Kidney tubule cell (primary cell): ENCODE measurements around the gene NELFCD.

Source experiments
- DNase-seq: peaks from one replicate; pipeline ENCODE4 v3.0.0-alpha.2; 2018; ENCODE audit warnings: low spot score

Gene NELFCD

DNA sequence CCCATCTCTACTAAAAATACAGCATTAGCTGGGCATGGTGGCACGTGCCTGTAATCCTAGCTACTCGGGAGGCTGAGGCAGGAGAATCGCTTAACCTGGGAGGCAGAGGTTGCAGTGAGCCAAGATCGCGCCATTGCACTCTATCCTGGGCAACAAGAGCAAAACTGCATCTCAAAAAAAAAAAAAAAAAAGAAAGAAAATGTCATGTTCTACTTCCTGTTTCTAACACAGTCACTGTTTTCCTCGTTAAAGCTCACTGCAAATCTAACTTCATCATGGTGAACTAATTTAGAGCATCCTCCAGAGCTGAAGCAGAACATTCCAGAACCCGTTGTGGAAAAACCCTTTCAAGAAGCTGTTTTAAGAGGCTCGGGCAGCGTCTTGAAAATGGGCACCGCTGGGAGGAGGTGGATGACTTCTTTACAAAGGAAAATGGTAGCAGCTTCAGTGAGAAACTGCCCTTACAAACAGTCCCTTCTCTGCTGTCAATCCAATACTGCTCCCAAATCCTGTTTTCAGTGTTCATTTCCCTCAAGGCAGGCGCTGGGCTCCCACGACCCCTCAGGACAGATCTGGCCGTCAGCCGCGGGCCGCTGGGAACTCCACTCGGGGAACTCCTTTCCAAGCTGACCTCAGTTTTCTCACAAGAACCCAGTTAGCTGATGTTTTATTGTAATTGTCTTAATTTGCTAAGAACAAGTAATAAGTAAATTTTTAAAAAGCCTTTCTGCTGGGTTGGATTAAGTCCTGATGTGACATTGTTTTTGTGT, 13.5 kb downstream of the NELFCD start:
- no peak for DNase-seq

DNA sequence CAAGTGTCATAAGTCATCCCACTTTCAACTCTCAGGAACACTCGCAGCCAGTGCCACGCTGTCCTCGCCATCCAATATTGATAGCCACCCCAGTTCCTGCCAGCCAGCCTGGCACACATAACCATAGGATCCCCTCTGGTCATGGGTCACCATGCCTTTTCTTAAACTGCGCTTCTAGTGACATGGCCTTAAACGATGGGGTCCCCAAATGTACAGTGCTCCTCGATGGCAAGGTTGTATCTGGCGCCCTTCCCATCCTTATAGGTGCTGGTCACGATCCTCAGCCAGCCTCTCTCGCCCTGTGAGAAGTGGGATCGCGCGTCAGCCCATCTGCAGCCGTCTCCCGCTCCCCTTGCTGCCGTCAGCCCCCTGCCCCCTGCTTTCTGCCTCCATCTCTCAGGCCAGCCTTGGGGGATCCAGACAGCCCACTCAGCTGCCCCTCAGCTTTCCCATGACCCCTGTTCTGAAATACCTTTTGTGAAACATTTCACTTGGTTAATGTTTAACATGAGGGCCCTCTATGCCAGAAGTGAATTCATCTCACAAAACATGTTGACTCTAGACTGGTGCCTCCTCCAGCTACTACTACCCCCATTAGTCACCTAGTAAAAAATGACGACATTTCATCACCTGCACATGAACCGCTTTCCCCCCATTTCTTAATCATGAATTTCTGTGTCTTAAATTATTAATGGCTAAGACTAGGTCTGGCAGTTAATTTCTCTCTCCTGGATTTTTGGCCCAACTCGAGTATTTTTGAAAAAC, 14.6 kb downstream of the NELFCD start:
- DNase-seq, result peak; percentile 85

DNA sequence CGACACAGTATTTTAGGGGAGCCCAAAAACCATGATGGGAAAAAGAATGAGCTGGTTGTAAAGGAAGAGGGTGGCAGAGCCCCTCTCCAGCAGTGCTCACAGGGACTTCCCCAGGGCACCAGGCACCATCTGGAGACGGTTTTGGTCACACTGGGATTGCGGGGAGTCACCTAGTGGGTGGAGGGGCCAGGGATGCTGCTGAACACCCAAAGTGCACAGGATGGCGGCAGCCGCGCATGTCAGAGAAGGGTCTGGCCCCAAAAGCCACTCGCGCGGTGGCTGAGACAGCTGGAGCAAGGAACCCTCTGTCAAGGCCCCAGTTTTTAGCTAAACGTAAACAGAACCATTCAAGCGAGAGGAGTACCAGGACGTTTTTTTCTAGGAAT, 15.2 kb downstream of the NELFCD start:
- no peak for DNase-seq

DNA sequence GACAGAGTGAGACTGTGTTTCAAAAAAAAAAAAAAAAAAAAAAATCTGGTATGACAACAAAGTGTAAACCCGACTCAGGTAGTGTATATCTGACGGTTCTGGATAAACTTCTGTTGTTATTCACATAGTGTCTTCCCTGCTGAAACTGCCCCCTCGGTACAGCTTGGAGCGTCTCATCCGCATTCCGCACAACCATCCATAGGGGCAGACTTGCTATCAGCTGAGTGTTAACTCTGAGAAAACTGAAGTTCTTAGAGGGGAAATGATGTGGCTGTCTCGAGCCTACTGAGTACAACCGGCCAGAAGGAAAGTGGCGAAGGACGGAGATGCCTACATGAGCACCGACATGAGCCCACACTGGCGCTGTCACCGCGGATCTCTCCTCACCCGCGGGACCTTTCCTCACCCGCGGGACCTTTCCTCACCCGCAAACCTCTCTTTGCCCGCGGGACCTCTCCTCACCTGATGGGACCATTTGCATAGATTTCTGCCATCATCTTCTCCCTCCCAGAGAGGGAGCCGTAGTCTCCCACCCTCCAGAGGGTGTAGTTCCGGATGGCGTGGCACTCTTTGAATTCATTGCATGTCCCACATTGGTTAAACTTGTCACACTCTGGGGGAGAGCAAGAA, 16.2 kb downstream of the NELFCD start:
- no peak for DNase-seq

DNA sequence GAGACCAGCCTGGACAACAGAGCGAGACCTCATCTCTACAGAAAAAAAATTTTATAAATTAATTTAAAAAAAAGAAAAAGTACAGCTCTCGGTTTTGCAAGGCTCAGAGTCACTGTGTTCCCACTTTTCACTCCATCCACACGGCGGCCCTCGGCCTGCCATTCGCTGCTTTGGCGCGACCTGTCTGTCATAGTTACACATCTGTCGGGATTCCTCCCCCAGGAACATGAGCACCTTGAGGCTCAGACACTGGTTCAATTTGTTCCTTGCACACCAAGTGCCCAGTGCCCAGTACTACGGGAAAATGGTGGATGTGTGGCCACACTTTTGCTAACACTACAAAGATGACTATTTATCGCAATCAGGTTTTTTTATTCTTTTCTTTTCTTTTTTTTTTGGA, 17.6 kb downstream of the NELFCD start:
- no peak for DNase-seq

DNA sequence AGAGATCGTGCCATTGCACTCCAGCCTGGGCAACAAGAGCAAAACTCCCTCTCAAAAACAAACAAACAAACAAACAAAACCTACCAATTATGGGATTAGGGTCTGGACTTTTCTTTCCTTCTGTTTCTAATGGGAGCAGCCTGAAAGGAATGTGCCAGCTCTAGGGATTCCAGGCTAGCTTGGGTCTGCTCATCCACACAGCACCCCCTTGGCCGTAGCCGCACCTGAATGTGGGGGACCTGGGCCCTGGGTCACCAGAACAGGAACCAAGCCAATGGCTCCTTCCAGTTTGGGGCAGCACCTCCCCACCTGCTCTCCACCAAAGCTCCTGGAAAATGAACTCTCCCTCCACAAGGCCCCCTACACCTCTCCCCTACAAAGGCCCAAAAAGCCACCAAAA, 19.3 kb downstream of the NELFCD start:
- DNase-seq, result no peak

DNA sequence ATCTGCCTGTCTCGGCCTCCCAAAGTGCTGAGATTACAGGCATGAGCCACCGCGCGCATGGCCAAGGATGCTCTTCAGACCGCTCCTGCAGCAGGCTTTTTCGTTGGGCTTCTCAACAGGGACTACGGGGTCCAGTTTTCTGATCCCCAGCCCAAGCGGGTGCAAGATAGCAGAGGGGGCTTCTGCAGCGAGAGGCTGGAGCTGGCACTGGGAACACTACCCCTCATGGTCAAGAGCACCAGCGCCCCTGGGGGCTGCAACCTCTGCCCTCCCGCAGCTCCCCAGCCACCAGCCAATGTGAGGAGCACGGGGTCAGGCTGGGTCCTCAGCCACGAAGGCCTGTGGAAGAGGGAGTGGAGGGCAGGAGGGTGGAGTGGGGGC, 20.0 kb downstream of the NELFCD start:
- no peak for DNase-seq

DNA sequence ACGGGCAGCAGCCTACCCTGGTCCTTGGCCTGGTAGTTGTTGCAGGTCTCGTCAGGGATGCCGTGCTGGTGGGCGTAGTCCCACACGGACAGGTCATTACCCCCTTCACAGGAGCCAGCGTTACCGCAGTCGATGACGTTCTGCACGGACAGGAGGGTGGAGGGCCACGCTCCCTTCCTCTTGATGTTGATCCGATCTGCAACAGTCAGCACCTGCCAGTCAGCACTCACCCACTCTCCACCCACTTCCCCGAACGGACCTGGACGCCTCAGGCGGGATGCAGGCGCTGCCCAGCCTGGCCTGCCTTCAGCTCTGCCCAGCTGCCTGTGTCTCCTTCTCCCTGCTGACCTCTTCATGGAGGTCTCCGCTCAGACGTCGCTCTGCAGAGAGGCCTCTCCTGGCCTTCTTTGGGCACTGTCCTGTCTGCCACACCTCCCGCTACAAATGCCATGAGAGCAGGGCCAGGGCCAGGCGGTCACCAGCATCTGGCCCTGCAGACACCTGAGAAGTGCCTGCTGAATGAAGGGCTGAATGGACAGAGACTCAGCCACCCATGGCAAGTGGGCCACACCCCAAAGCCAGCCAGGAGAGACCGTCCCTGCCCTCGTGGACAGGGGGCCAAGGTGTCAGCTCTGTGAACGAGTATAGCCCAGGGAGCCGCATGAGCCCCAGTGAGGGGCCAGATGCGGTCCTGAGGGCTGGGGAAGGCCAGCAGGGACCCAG, 20.6 kb downstream of the NELFCD start:
- DNase-seq, result no peak

DNA sequence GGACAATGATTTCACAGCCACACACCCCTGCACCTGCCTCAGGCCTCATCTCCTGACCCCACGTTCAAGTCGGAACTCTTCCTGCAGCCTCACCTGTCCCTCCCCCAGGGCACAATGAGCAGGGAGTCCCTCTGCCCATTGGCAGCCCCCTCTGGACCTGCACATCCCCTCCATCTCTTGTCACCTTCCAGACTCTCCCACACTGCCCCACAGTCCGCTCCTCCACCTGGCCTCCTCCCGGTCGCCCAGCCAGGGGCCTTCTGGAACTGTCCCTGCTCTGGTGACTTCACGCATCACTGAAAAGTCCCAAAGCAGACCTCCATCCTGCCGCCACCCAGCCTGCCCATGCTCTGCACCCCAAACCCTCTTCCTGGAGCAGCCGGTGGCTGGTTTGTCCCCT, 21.3 kb downstream of the NELFCD start:
- DNase-seq, result no peak

DNA sequence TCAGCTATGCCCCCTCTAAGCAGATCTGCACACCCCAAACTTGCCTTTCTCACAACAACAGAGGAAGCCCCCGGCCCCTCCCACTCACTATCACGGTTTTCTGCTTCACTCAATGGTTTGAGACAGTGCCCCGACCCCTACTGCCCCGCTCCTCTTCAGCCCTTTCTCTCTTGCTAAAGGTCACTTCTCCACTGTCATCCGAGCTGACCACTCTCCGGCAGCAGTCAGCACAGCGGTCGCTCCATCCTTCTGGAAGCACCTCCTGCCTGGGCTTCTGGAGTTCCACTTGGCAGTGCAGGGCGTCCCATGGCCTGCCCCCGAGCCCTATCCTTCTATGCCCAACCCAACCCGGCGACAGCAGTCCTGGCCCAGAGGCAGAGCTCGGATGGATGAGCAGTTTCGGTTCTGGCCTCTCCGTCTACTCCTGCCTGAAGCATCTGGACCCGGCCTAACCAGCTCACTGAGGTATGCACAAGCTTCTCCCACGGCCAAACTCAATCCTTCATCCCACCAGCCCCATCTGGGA, 21.9 kb downstream of the NELFCD start:
- DNase-seq, result no peak

DNA sequence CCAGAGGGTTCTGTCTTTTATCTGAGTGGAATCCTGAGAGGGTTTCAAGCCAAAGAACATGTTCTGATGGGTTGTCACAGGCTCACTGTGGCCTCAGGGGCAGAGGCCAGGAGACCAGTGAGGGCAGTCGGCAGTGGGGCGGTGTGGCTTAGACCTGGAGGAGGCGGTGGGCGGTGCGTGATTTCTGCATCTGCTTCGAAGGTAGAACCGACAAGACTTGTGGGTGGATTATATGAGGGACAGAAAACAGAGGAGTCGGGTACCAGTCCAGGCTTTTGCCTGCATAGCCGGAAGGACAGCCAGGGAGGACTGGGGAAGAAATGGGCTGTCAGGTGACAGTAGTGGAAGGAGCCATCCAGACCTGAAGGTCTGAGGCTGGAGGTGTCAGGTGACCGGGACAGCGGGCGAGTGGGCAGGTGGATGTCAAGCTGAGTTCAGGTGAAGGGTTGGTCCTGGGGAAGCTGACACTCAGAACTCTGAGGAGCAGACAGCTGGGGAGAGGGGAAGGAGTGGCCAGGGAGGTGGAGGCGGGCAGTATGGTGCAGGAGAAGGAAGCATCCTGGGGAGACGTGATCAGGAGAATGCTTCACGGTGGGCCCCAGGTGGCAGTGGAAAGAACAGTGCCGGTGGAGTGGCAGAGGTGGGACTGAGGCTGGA, 22.9 kb downstream of the NELFCD start:
- no peak for DNase-seq

DNA sequence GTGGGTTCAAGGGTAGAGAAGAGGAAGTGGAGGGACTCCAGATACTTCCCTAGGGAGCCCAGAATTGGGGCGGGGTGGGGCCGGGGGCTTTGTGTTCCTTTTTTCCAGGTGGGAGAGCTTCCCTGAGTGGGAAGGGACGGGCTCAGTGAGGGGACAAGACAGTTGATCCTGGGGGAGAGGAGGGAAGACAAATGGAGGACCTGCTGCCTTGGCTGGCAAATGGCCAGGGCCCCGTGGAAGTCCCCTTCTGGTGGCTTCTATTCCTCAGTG, 23.4 kb downstream of the NELFCD start:
- DNase-seq, result no peak

DNA sequence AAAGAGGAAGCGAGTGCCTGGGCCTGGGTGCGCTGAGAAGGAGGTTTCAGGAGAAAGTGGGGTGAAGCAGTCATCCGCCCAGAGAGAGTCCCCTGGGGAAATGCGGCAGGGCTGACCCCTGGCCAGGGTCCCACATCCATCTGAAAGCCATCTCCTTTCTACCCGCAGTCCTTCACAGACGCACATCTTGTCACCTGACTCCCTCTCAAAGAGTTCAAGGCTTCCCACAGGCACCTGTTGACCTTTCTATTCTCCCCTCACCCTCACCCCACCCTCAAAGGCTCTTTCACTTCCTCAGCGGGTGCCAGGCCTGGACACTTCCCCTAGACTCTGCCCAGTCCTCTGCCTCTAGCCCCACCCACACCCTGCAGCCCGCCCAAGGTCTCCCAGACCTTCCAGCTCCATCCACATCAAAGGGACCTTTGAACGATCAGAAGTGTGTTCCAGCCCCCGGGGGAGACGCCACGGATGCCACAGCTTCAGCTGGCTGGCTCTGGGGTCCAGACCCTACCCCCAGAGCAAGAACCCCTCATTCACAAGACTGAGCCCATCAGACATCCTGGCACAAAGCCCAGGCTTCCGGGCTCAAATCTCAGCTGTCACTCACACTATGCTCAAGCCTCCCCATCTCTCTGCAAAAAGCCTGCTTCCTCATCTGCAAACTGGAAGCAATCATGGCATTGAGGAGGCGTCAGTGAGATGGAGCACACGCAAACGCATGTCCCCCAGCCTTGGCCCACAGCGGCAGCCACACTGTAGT, 23.9 kb downstream of the NELFCD start:
- peak; percentile 47 for DNase-seq

DNA sequence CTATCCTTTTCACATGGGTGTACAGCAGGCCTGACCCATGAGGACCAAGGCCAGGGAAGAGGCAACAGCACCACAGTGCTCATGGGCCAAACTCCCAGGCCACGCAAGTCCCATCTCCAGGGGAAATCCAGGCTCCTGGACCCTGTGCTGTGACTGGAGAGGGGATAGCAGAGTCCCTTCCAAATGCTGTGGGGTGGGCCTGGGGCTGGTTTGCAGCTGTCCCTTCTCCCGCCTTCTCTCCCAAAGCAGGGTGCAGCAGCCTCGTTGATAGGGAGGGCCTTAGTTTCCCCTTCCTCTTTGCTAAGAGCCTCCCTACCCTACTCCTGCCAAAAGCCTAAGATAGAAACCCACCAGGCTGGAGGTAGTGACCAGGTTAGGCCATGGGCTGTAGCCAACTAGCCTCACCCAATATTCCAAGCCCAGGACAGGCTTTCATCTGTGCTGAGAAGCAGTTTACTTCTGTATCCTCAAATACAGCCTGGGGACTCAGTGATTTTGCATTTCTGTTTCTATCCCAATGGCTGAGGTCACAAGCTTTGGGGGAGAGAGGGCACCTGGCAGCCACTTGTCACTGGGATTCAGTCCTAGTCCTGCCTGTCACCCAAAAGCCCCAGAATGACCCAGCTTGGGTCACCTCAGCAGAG, 24.6 kb downstream of the NELFCD start:
- DNase-seq, result no peak

DNA sequence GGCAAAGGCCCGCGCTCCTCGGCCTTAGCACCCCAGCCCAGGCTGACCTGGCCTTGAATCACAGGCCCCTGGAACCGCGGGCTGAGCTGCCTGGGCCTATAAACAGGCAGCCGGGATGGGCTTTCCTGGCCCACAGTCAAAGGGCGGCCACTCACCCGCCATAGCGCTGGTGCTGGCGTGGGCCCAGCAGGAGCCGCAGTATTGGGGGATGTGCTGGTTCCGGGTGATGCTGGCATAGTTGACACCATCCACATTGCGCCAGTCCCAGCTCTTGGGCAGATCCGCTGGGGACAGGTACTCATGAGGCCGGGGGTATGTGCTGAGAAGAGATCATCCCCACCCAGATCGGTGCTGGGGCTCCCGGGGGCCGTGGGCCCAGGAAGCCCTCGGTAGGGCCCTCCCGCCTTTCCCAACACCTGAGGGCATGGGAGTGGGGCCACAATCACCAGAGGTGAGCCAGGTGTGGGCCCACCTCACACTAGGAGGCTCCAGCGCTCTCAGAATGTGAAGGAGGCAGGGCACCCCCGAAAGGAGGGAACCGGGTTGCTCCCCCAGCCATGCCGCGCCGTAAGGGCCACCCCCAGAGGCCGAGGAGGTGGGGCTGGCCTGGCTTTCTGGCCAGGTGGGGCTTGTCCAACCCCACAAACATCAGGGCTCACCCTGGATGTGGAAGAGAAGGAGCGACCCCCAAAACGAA, 25.3 kb downstream of the NELFCD start:
- peak; percentile 43 for DNase-seq

DNA sequence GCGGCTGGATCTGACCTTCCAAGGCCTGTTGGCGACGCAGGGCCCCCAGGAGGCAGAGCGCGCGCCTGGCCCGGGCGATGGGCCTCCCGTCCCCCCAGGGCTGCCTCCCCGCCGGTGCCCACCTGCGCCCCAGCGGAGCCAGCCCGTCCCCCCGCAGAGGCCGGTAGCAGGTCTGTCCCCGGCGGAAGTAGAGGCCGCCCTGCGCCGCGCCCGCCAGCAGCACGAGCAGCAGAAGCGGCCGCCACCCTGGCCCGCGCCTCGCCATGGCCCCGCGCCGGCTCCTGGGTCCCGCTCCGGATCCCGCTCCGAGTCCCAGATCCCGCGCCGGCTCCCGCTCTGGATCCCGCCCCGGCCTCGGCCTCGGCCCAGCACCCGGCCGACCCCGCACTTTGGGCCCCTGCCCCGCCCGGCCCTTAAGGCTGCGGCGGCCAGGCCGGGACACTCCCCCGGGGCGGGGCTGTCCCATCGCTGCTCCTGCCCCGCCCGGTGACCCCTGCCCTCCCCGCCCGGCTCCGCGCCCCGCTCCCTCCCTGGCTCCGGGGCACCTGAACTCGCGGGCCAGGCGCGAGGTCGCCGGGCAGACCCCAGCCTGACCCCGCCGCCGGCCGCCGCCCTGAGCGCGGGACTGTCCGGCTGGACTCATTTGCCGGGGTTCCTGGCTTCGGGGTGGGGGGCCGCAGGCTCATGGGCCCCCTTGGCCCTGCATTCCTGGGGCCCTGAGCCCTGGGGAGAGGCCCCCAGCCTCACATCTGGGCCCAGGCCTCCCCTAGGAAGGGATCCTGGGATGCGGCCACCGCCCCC, 26.0 kb downstream of the NELFCD start, which contains the start of gene CTSZ:
Gene CTSZ (minus strand): TSS at position 391 of the 801 bp plus-strand sequence. CDS start 126 bp downstream, at position 265.
- DNase-seq, result peak; percentile 68

DNA sequence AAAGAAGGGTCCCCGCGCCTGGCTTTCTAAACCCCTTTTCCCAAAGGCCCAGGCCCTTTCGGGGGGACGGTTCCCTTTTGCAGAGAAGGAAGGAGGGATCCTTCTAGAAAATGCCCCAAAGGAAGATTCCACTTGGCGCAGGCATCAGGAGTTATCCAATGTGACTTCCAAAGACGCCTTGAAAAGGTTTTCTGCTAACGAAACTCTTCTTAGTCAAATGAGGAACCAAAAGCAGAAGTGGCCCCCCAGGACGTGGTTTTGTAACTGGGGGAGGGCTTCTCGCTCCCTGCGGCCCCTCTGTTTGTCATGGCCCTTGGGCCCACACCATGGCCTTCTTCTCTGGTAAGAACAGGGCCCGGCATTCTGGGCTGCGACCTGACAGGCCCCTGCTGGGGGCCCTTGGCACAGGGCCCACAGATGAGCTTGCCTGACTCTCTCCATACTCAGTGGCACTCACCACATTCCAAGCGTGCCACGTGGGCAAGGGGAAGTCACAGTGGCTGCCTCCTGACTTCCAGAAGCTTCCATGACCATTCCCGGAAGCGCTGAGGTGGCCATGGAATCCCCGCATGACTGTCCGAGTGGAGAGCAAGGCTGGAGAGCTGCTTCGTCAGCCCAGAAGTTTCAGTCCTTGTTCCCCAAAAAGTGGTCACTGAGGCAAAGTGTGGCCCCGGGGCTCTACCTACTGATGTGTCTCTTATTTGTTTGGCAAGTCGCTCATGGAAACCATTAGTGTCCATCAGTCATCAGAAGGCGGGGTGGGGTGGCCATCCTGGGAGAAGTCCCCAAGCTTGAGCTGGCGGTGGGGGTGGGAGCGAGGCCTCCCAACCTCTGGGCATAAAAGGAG, 26.8 kb downstream of the NELFCD start:
- peak; percentile 91 for DNase-seq

DNA sequence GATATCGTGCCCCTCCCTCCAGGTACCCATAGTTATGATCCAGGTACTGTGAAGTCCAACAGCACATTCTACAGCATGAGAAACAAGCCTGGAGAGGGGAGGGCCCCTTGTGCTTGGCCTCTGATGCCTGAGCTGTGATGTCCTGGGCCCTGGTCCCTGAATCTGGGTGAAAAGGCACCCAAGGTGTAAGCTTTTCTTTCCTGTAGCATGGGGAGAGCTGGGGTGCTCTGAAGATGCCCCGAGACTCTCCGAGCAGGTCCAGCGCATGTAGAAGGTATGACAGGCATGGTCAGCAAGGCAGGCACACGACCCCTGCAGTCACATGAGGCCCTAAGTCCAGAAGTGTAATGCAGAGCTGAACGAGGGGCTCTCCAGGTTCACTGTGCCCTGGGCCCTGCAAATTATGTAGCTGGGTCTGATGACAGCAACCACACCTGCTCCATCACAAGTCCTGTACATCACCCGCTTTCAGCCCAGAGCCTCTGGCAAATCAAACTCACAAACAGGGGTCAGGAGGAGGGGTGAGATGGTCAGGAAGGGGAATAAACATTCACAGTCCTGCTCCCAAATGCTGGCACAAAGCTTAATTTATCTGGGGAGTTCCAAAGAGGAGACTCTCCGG, 27.8 kb downstream of the NELFCD start:
- no peak for DNase-seq
